H9 (cell line): ENCODE measurements around the gene GRID1. TPM values are rescaled to one million over a fixed set of nuclear protein-coding genes. Genes with fewer than 3 reads are reported as not detected.

Source experiments
- DNase-seq: peaks from one replicate; pipeline ENCODE4 v3.0.0-alpha.2; 2017
- H2AFZ ChIP-seq: one replicate; pipeline ENCODE4 v1.6.1; 2013; ENCODE audit warnings: mild to moderate bottlenecking, low read length, control low read depth, moderate library complexity
- H2AK5ac ChIP-seq: 2 replicates; pipeline ENCODE4 v1.6.1; 2013; ENCODE audit warnings: low read length, control low read depth, mixed read lengths; ENCODE audit not compliant: insufficient read length
- H2BK120ac ChIP-seq: one replicate; pipeline ENCODE4 v1.6.1; 2013; ENCODE audit warnings: low read depth, mild to moderate bottlenecking, low read length, control low read depth, inconsistent platforms; ENCODE audit not compliant: poor library complexity, severe bottlenecking
- H2BK12ac ChIP-seq: 2 replicates; pipeline ENCODE4 v1.6.1; 2013; ENCODE audit warnings: low read length, control low read depth, mixed read lengths, low read depth; ENCODE audit not compliant: insufficient read length
- H2BK15ac ChIP-seq: 2 replicates; pipeline ENCODE4 v1.6.1; 2013; ENCODE audit warnings: low read depth, low read length, control low read depth
- H2BK20ac ChIP-seq: one replicate; pipeline ENCODE4 v1.6.1; 2013; ENCODE audit warnings: low read depth, mild to moderate bottlenecking, low read length, control low read depth, inconsistent platforms; ENCODE audit not compliant: poor library complexity, severe bottlenecking
- H2BK5ac ChIP-seq: 2 replicates; pipeline ENCODE4 v1.6.1; 2013; ENCODE audit warnings: low read length, control low read depth, mixed read lengths; ENCODE audit not compliant: insufficient read length
- H3K14ac ChIP-seq: 2 replicates; pipeline ENCODE4 v1.6.1; 2013; ENCODE audit warnings: low read length, control low read depth; ENCODE audit not compliant: insufficient read depth
- H3K18ac ChIP-seq: 2 replicates; pipeline ENCODE4 v1.6.1; 2013; ENCODE audit warnings: low read depth, mild to moderate bottlenecking, mixed read lengths, low read length, control low read depth; ENCODE audit not compliant: insufficient read length
- H3K23ac ChIP-seq: 2 replicates; pipeline ENCODE4 v1.6.1; 2013; ENCODE audit warnings: low read length, control low read depth, mixed read lengths, low read depth; ENCODE audit not compliant: insufficient read length
- H3K23me2 ChIP-seq: 2 replicates; pipeline ENCODE4 v1.6.1; 2013; ENCODE audit warnings: low read depth, mild to moderate bottlenecking, mixed read lengths, low read length, control low read depth; ENCODE audit not compliant: insufficient read length, poor library complexity, severe bottlenecking
- H3K27ac ChIP-seq: 2 replicates; pipeline ENCODE4 v1.5.1; 2013; ENCODE audit warnings: low read length, control low read depth, mixed read lengths, low read depth; ENCODE audit not compliant: insufficient read length
- H3K27me3 ChIP-seq: 2 replicates; pipeline ENCODE4 v1.6.1; 2013; ENCODE audit warnings: low read length, control low read depth, inconsistent platforms; ENCODE audit not compliant: insufficient read depth
- H3K4ac ChIP-seq: 2 replicates; pipeline ENCODE4 v1.6.1; 2013; ENCODE audit warnings: low read depth, mild to moderate bottlenecking, control low read depth, inconsistent platforms, low read length, moderate library complexity
- H3K4me1 ChIP-seq: 2 replicates; pipeline ENCODE4 v1.6.1; 2013; ENCODE audit warnings: low read length, control low read depth, inconsistent platforms; ENCODE audit not compliant: insufficient read depth
- H3K4me2 ChIP-seq: 2 replicates; pipeline ENCODE4 v1.6.1; 2013; ENCODE audit warnings: low read length, control low read depth, mixed read lengths; ENCODE audit not compliant: insufficient read length, insufficient read depth
- H3K56ac ChIP-seq: 2 replicates; pipeline ENCODE4 v1.6.1; 2013; ENCODE audit warnings: low read depth, mild to moderate bottlenecking, mixed read lengths, low read length, control low read depth; ENCODE audit not compliant: insufficient read length
- H3K79me1 ChIP-seq: 2 replicates; pipeline ENCODE4 v1.6.1; 2013; ENCODE audit warnings: low read depth, mild to moderate bottlenecking, moderate library complexity, low read length, control low read depth, inconsistent platforms; ENCODE audit not compliant: insufficient read depth, poor library complexity, severe bottlenecking
- H3K79me2 ChIP-seq: 2 replicates; pipeline ENCODE4 v1.6.1; 2013; ENCODE audit warnings: low read length, control low read depth, inconsistent platforms; ENCODE audit not compliant: insufficient read depth
- H3K9ac ChIP-seq: 2 replicates; pipeline ENCODE4 v1.6.1; 2013; ENCODE audit warnings: low read length, control low read depth, mixed read lengths; ENCODE audit not compliant: insufficient read length; ENCODE audit errors: extremely low read depth
- H3K9me3 ChIP-seq: one replicate; pipeline ENCODE4 v1.6.1; 2013; ENCODE audit warnings: low read depth, low read length, inconsistent platforms; ENCODE audit not compliant: control insufficient read depth
- H3T11ph ChIP-seq: one replicate; pipeline ENCODE4 v1.6.1; 2013; ENCODE audit warnings: mild to moderate bottlenecking, low read length, control low read depth, inconsistent platforms
- H4K20me1 ChIP-seq: one replicate; pipeline ENCODE4 v1.6.1; 2013; ENCODE audit not compliant: control insufficient read depth, insufficient read length, insufficient read depth
- H4K5ac ChIP-seq: 2 replicates; pipeline ENCODE4 v1.6.1; 2013; ENCODE audit warnings: low read depth, mild to moderate bottlenecking, mixed read lengths, low read length, control low read depth; ENCODE audit not compliant: insufficient read length
- H4K8ac ChIP-seq: replicated peaks from 2 replicates; pipeline ENCODE4 v1.6.1; 2013; ENCODE audit warnings: low read length, control low read depth, mixed read lengths, low read depth; ENCODE audit not compliant: insufficient read length
- H4K91ac ChIP-seq: 2 replicates; pipeline ENCODE4 v1.6.1; 2013; ENCODE audit warnings: low read depth, mild to moderate bottlenecking, moderate library complexity, mixed read lengths, low read length, control low read depth; ENCODE audit not compliant: insufficient read length
- H3K27ac Mint-ChIP-seq, 3 experiments: 2 replicates in 2 of 3; 3 replicates in 1 of 3; pipeline ENCODE4 v1.8.0; 2020 to 2021; ENCODE audit warnings: mixed read lengths in 3 of 3, mild to moderate bottlenecking in 1 of 3, moderate library complexity in 1 of 3
- H3K27me3 Mint-ChIP-seq: 2 replicates; pipeline ENCODE4 v1.8.0; 2021; ENCODE audit warnings: low read depth, mild to moderate bottlenecking, moderate library complexity, mixed read lengths
- H3K36me3 Mint-ChIP-seq, 3 experiments: 2 replicates in 2 of 3; 3 replicates in 1 of 3; pipeline ENCODE4 v1.8.0; 2020 to 2021; ENCODE audit warnings: low read depth in 3 of 3, mixed read lengths in 3 of 3; ENCODE audit not compliant: insufficient read depth in 1 of 3
- H3K4me1 Mint-ChIP-seq, 2 experiments: 2 replicates each; pipeline ENCODE4 v1.8.0; 2020; ENCODE audit warnings: mixed read lengths in 2 of 2
- H3K4me3 Mint-ChIP-seq, 2 experiments: 2 replicates in 1 of 2; 3 replicates in 1 of 2; pipeline ENCODE4 v1.8.0; 2020 to 2021; ENCODE audit warnings: mild to moderate bottlenecking in 2 of 2, mixed read lengths in 2 of 2, moderate library complexity in 1 of 2
- H3K9me3 Mint-ChIP-seq, 2 experiments: 2 replicates in 1 of 2; 3 replicates in 1 of 2; pipeline ENCODE4 v1.8.0; 2020; ENCODE audit warnings: mild to moderate bottlenecking in 2 of 2, mixed read lengths in 2 of 2, moderate library complexity in 1 of 2
- WGBS: extraction: QIAGEN DNeasy Blood & Tissue Kit; methylation state at CpG from one replicate; pipeline ENCODE4 v1.1.7; 2013; ENCODE audit warnings: missing lambda C conversion rate, low lambda C conversion rate, mixed read lengths; ENCODE audit not compliant: insufficient read length; ENCODE audit errors: extremely low coverage; 5-methylcytosine and 5-hydroxymethylcytosine counted together
- total RNA-seq: library from RNA; stranded (reverse); gene quantifications from 2 replicates; pipeline ENCODE4 v1.2.1, GENCODE V29; 2021
- TF ChIP-seq, protein P1 (sequence below): fragments of 200-600 bp; sonication (generic); conservative IDR thresholded peaks from 3 replicates; pipeline ENCODE4 v1.8.0; 2021; ENCODE audit warnings: antibody characterized with exemption, mild to moderate bottlenecking

The GRID1 gene
- total RNA-seq, 1 experiment from 2014 or later: 0.35 TPM

DNA sequence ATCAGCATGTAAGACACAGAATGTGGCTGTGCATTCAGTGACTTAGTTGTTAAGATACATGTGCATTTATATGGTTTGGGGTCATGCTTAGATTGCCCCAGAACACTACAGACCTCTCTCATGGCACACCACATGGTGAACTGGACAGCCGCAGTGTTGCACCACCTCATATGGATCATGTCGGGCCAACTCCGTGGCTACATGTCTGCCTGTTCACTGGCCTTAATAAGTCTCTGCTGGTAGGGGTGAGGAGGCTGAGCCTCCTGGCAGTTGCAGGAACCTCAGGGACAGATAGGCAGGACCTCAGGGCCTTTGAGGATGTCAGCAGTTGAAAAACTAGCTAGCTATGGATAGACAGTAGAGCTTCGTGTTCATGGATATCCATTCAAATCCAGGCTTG lies 751.0 kb downstream of the GRID1 start:
- 0 out of 2 replicates have a peak, but pooled peaks cover 1% of the 10 kb centered on the region for H3K27me3 Mint-ChIP-seq

More for the DNA sequence above, 751.0 kb downstream of the GRID1 start:
- no peak overlapping the region for H3K4ac ChIP-seq
- no peaks in the 10 kb centered on the region for H3K9me3 ChIP-seq
- H3K79me1 ChIP-seq: no peaks in the 10 kb centered on the region
- H3K36me3 Mint-ChIP-seq: no peaks in the 10 kb centered on the region
- H3K79me2 ChIP-seq: no peaks in the 10 kb centered on the region
- H3K14ac ChIP-seq: no peak overlapping the region
- DNase-seq: peak; percentile 5
- H4K91ac ChIP-seq: no peak overlapping the region
- H4K20me1 ChIP-seq: no peaks in the 10 kb centered on the region
- H4K5ac ChIP-seq: no peak overlapping the region
- H3K4me1 Mint-ChIP-seq: 0 out of 4 replicates have a peak, but pooled peaks cover 0 to 2% of the 10 kb centered on the region in 2 experiments
- H3K27me3 ChIP-seq: no peaks in the 10 kb centered on the region
- no peak overlapping the region for H3K4me3 Mint-ChIP-seq
- TF ChIP-seq, protein P1, sequence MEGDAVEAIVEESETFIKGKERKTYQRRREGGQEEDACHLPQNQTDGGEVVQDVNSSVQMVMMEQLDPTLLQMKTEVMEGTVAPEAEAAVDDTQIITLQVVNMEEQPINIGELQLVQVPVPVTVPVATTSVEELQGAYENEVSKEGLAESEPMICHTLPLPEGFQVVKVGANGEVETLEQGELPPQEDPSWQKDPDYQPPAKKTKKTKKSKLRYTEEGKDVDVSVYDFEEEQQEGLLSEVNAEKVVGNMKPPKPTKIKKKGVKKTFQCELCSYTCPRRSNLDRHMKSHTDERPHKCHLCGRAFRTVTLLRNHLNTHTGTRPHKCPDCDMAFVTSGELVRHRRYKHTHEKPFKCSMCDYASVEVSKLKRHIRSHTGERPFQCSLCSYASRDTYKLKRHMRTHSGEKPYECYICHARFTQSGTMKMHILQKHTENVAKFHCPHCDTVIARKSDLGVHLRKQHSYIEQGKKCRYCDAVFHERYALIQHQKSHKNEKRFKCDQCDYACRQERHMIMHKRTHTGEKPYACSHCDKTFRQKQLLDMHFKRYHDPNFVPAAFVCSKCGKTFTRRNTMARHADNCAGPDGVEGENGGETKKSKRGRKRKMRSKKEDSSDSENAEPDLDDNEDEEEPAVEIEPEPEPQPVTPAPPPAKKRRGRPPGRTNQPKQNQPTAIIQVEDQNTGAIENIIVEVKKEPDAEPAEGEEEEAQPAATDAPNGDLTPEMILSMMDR: no peak
- no peak overlapping the region for H3K9ac ChIP-seq
- H3K23ac ChIP-seq: no peak overlapping the region
- no peaks in the 10 kb centered on the region for H3K9me3 Mint-ChIP-seq
- no CpG with 5 or more reads among the region's 4 CpGs for WGBS
- no peak overlapping the region for H2BK15ac ChIP-seq
- no peak overlapping the region for H3K4me2 ChIP-seq
- no peak overlapping the region for H3K18ac ChIP-seq
- H2BK12ac ChIP-seq: no peak overlapping the region
- no peaks in the 10 kb centered on the region for H3K23me2 ChIP-seq
- no peak overlapping the region for H4K8ac ChIP-seq
- H3K4me1 ChIP-seq: no peaks in the 10 kb centered on the region
- no peak overlapping the region for H3K27ac ChIP-seq
- no peak overlapping the region for H2BK120ac ChIP-seq
- H2BK5ac ChIP-seq: no peak overlapping the region
- no peak overlapping the region for H2AK5ac ChIP-seq
- H3T11ph ChIP-seq: no peak overlapping the region
- no peak overlapping the region for H2AFZ ChIP-seq
- no peak overlapping the region; a peak in 2 of 7 replicates for H3K27ac Mint-ChIP-seq
- H2BK20ac ChIP-seq: no peak overlapping the region
- H3K56ac ChIP-seq: no peak overlapping the region
